GM18511 (cell line): ENCODE measurements around the gene HOXD8.

Experiments used
- ATAC-seq: cut with Tn5 transposase; IDR thresholded peaks from one replicate; pipeline ENCODE4 v1.9.1; 2021; ENCODE audit warnings: mild to moderate bottlenecking, moderate library complexity; ENCODE audit not compliant: unreplicated experiment

HOXD8 gene

GRCh38 chr2:176114930-176115625, 14.4 kb upstream of the HOXD8 start:
- no peak for ATAC-seq

- no peak for ATAC-seq
Observed at GRCh38 chr2:176115883-176116813, 13.4 kb upstream of the HOXD8 start, which contains the start of gene HOXD10. Gene HOXD10 (plus strand): TSS chr2:176116778. CDS start chr2:176116834, 56 bp downstream.

GRCh38 chr2:176117162-176117822, 12.2 kb upstream of the HOXD8 start:
- no peak for ATAC-seq

- no peak for ATAC-seq
Observed at GRCh38 chr2:176117823-176118371, 11.6 kb upstream of the HOXD8 start.

GRCh38 chr2:176118601-176119339, 10.7 kb upstream of the HOXD8 start:
- no peak for ATAC-seq

GRCh38 chr2:176120364-176121189, 8.9 kb upstream of the HOXD8 start:
- no peak for ATAC-seq

- no peak for ATAC-seq
Observed at GRCh38 chr2:176121190-176122051, 8.1 kb upstream of the HOXD8 start.

- ATAC-seq: no peak
Observed at GRCh38 chr2:176122052-176122682, 7.3 kb upstream of the HOXD8 start.

- ATAC-seq: no peak
Observed at GRCh38 chr2:176122683-176123410, 6.7 kb upstream of the HOXD8 start, which contains the start of gene HOXD9. Gene HOXD9 (plus strand): TSS chr2:176122719. CDS start chr2:176122769, 50 bp downstream.

GRCh38 chr2:176123411-176124109, 5.9 kb upstream of the HOXD8 start:
- no peak for ATAC-seq

- no peak for ATAC-seq
Observed at GRCh38 chr2:176124110-176124946, 5.2 kb upstream of the HOXD8 start.

- ATAC-seq: no peak
Observed at GRCh38 chr2:176124947-176125771, 4.3 kb upstream of the HOXD8 start.

- no peak for ATAC-seq
Observed at GRCh38 chr2:176125772-176126054, 3.8 kb upstream of the HOXD8 start.

GRCh38 chr2:176126929-176127773, 2.4 kb upstream of the HOXD8 start:
- no peak for ATAC-seq

GRCh38 chr2:176127774-176128072, 1.8 kb upstream of the HOXD8 start:
- no peak for ATAC-seq
